HG03442 (cell line): Measurements from ENCODE around the gene ARRB1.

Experiments
- ATAC-seq: cut with Tn5 transposase; IDR thresholded peaks from one replicate; pipeline ENCODE4 v1.9.1; 2021; ENCODE audit warnings: mild to moderate bottlenecking, moderate library complexity; ENCODE audit not compliant: unreplicated experiment

The ARRB1 gene

GRCh38 chr11:75303544-75304224 lies 47.8 kb downstream of the ARRB1 start:
- no peak for ATAC-seq

- no peak for ATAC-seq
These were observed 49.1 kb downstream of the ARRB1 start for GRCh38 chr11:75302371-75302770.

GRCh38 chr11:75301601-75302345 lies 49.7 kb downstream of the ARRB1 start:
- ATAC-seq = no peak

GRCh38 chr11:75301131-75301530 lies 50.3 kb downstream of the ARRB1 start:
- no peak for ATAC-seq

- ATAC-seq = no peak
These were observed 52.5 kb downstream of the ARRB1 start for GRCh38 chr11:75298976-75299260.

- ATAC-seq = no peak
These were observed 53.1 kb downstream of the ARRB1 start for GRCh38 chr11:75298191-75298975.

DNA sequence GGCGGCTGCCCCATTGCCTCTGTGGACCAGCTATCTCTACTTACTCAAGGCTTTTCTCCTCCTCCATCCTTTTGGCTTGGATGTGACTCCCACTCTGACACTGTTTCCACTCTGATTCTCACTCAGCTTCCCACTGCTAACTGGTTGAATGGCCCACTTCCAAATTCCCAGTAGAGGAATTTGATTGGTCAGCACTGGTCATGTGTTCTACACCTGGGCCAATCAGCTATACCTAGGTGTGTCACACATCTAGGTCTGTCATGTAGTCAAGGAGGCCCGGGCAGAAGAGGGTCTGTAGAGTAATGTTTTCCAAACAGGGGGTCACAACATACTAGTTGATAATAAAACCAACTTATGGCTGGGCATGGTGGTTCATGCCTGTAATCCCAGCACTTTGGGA lies 57.6 kb downstream of the ARRB1 start:
- ATAC-seq = no peak

GRCh38 chr11:75292943-75293342 lies 58.5 kb downstream of the ARRB1 start:
- ATAC-seq = no peak

GRCh38 chr11:75291741-75292140 lies 59.7 kb downstream of the ARRB1 start:
- ATAC-seq = no peak

DNA sequence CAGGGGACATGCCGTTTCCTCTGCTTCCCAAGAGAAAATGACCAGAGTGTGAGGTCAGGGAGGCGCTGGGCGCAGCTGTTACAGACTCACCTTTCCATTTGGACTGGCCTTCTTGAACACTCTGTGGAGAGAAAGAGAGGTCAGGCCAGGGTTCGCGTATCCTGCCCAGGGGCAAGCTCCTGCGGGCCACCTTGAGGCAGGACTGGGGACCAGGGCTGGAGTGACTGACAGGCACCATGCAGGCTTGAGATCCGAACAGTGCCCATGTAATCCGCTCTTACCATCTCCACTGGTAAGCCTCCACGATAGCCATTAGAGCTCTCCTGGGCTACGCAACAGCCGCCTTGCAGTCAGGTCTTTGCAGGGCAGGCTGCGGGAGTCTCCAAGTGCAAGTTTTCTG lies 61.5 kb downstream of the ARRB1 start:
- ATAC-seq = no peak

DNA sequence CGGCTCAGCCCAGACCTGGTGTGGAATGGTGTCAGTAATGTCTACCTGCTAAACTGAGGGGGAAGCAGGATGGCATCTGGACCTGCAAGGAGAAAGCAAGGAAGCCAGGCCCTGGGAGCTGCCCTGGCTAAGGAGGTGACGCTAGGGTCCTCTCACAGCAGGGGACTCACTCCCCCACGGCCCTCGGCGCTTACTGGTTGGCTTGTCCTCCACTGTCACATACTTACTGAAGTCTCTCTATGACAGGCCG lies 62.0 kb downstream of the ARRB1 start:
- ATAC-seq = no peak

- ATAC-seq = no peak
These were observed 63.9 kb downstream of the ARRB1 start for GRCh38 chr11:75287579-75287978.

DNA sequence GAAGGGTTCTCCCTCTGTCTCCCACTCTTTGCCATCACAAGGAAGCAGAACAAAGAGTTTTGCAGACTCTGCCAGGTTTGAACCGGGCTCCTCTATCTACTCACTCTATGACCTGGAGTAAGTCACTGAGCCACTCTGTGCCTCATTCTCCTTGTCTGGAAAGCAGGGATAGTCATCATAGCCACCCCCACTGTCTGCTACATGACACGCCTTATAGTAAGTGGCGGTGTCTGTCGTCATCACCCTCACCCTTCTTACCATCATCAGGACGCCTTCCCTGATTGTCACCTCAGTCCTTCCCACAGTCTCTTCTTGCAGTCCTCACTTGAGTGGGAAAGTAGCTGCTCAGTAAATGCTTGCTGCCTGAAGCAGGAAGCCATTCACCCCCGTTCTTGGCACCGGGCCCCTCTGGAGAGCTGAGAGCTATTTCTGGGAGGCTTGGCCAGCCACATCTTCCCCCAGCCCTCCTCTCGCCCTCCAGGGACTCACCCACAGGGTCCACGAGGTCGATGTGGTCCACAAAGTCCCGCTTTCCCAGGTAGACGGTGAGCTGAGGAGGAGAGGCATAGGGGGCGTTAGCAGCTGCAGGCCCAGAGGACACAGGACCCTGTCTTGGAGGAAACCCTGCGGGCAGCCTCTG lies 64.5 kb downstream of the ARRB1 start:
- ATAC-seq = no peak

DNA sequence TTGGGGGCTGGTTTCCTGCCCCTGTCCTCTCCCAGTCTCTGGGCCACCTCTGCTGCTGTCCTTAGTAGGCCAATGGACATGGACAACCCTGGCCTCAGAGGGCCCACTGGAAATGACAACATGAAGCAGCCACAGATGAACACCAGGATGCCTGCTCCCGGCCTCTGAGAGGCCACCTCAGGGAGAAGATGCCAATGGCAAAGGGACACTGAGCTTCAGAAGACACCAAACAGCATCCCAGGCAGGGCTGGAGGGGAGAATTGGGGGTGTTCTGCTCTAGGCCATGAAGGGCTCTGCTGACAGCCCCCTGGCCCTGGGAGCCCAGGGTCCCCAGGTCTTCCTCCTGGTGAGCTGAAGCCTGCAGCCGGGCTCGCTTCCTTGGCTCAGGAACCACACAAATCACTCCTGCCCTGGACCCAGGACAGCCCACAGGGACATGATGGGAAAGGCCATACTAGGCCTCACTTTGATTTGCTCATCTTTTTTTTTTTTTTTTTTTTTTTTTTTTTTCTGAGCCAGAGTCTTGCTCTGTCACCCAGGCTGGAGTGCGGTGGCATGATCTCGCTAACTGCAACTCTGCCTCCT lies 65.6 kb downstream of the ARRB1 start:
- ATAC-seq = no peak

DNA sequence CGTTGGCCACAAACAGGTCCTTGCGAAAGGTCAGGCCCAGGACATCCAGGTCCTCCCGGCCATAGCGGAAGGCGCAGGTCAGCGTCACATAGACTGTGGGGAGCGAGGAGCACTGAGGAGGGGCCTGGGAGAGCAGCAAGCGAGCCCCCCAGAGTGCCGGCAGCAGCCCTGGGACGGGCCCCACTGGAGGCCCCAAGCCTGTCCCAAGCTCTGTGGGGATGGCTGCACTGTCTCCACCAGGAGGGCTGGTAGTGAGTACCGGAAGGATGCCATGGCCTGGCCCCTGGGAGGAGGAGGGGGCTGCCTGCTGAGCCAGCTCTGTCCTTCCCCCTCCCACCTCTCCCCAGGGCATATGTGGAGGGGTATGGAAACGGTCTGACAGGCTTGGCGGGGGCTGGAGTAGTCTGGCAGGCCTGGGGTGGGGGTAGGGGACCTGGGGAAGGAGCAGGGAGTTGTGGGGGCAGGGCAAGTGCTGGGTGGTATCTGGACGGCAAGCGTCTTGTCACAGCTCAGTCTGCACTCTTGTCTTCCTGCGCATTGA lies 68.0 kb downstream of the ARRB1 start:
- no peak for ATAC-seq

- ATAC-seq = no peak
These were observed 69.9 kb downstream of the ARRB1 start for GRCh38 chr11:75281469-75282095.

GRCh38 chr11:75280770-75281468 lies 70.5 kb downstream of the ARRB1 start:
- ATAC-seq = no peak

DNA sequence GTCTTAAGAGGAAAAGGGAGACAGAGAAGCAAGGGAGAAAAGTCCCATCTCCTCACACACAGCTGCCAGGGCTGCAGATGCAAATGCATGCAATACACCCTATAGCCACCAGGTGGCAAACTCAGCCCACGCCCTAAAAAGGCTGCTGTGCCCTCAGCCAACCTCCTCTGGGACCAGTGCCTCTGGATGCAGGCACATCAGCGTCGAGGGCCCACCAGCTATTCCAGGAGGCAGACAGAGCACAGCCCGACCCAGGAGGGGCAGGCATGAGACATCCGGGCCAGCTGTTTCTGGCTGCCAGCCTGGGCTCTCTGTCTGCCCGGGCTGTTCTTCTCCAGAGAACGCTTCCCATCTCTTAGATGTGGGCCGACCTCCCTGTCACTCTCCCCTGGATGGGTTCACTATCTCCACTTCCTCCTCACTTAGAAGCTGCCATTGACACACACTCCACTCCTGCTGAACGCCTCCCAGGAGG lies 71.2 kb downstream of the ARRB1 start:
- no peak for ATAC-seq

DNA sequence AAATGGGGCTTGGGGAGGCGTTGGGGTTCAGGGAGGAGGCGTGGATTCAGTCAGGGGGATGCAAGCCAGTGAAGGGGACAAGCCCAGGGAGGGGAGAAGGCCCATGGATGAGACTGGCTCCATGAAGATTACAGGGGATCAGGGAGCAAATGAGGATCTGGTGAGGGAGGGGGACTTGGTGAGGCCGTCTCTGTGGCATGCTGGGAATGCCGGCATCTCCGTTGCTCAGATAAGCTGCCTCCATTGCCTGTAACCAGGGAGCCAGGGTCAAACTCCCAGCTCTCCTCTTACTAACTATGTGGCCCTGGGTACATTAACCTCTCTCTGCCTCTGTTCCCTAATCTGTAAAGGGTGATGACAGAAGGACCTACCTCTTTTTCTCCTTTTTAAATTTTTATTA lies 72.2 kb downstream of the ARRB1 start:
- ATAC-seq = no peak
